ENCODE measurements around the gene PRKG1.

DNA sequence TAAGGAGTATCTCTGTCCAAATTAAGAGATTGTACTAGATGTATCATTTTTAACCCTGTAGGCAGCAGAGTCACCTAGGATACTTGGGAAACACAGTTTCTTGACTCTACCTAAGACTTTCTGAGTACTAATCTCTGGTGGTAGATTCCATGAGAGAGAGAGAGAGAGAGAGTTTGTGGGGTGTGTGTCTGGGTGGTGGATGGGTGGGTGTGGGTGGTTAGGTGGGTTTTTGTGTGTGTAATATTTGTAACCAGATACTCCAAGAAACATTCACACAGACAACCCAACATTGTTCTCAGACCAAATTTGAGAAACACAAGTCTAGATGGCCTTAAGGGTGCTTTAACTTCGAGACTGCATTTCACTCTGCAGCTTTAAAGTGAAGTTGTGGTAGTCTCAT, 215.2 kb downstream of the PRKG1 start:
- TF ChIP-seq EZH2 (IDR thresholded peaks at IDR 0.05; ENCODE audit: borderline replicate concordance, low read length) (no peak), CTCF (conservative IDR thresholded peaks at IDR 0.05 in 1 of 2, IDR thresholded peaks at IDR 0.05 in 1 of 2; ENCODE audit: extremely low read depth in 1 of 2, insufficient read depth in 1 of 2, low read depth in 1 of 2, low read length in 2 of 2) (no peak)
